Amygdala (tissue), 56 donors: ENCODE measurements around the gene CBL.
"Not testable (repeated sequence)": the region's sequence is repeated elsewhere in the genome, so short reads cannot be mapped to it uniquely, and the experiment has no call there.

Experiments used
- DNase-seq, 56 donors: peaks; one replicate each; lab custom pipeline; 2025; lab: John Stamatoyannopoulos, UW

The CBL gene

GRCh38 chr11:119181677-119182412 lies 24.3 kb upstream of the CBL start:
- DNase-seq: no peak

GRCh38 chr11:119184399-119184798 lies 21.7 kb upstream of the CBL start:
- not testable (repeated sequence) for DNase-seq

DNA sequence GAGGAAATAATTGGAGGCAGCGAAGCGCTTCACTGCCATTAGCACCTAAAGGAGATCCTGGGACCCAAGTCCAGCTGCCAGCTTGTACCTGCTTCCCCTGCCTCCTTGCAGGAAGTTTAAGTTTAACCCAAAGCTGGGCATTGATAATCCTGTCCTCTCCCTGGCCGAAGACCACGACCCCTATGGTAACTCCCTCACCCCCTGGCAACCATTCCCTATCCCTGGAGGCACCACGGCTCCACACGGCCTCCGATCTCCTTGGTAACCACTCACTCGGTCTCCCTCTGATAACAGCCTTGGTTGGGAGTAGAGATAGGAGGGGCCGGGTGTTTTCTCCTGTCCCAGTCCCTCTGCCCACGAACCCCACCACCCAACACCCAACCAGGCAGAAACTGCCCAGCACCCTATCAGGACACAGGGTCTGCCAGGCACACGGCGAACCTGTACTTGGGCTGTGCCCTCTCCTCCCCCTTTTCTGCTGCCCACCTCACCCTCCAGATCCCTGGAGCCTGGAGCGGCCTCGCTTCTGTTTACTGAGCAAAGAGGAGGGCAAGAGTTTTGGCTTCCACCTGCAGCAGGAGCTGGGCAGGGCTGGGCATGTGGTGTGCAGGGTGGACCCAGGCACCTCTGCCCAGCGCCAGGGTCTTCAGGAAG lies 20.0 kb upstream of the CBL start:
- no peak for DNase-seq

DNA sequence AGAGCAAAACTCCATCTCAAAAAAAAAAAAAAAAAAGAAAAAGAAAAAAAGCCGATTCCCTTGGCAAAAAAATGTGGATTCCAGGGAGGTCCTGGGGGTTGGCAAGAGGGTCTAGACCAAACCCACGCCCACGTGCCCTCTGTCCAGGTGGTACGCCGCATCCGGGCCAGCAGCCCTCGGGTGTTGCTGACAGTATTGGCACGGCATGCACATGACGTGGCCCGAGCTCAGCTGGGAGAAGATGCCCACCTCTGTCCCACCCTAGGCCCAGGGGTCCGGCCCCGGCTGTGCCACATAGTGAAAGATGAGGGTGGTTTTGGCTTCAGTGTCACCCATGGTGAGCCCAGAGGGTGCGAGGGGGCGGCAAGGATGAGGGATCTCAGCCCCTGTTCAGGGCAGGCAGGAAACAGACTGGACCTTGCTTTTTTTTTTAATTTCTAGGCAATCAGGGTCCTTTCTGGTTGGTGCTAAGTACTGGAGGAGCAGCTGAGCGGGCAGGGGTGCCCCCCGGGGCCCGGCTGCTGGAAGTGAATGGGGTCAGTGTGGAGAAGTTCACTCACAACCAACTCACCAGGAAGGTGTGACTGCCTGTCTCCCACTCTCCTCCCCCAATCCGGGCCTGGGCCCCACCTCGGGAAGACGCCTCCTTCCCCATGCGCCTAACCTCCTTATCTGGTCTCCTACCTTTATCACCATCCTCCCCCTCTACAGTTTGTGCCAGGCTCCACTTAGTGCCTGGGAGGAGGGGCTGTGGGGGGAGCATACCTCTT lies 18.8 kb upstream of the CBL start:
- no peak for DNase-seq

- no peak for DNase-seq
These were observed 18.1 kb upstream of the CBL start for GRCh38 chr11:119188067-119188466.

DNA sequence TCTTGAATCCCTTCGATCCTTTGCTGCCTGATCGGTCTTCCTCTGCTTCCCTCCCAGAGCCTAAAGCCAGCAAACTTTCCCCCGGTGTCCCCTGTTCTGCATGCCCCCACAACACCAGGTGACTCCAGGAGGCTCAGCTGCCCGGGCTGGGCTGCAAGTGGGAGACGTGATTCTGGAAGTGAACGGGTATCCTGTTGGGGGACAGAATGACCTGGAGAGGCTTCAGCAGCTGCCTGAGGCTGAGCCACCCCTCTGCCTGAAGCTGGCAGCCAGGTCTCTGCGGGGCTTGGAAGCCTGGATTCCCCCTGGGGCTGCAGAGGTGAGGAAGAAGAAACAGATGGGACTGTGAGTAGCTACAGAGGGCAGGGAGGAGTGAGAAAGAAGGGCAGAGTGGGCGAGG lies 17.3 kb upstream of the CBL start:
- DNase-seq: no peak

- no peak for DNase-seq
These were observed 16.7 kb upstream of the CBL start for GRCh38 chr11:119189393-119189792.

DNA sequence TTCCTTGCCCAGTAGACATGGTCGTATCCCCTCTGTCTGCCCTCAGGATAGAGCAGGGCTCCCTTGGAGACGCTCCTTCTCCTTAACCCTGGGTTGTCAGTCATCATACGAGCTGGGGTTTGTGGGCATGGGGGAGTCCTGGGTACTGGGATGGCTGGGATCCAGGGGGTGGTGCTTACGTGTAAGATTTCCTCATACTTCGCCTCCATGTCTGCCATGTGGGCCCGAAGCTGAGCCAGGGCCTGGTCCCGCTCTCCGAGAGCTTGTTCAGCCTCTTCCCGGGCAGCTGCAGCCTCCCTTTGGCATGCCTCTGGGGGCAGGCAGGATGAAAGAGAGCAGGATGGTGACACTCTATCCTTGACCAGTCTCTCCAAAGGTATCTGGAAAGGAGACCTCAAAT lies 15.6 kb upstream of the CBL start:
- no peak for DNase-seq

GRCh38 chr11:119191265-119191664 lies 14.9 kb upstream of the CBL start:
- not testable (repeated sequence) for DNase-seq

DNA sequence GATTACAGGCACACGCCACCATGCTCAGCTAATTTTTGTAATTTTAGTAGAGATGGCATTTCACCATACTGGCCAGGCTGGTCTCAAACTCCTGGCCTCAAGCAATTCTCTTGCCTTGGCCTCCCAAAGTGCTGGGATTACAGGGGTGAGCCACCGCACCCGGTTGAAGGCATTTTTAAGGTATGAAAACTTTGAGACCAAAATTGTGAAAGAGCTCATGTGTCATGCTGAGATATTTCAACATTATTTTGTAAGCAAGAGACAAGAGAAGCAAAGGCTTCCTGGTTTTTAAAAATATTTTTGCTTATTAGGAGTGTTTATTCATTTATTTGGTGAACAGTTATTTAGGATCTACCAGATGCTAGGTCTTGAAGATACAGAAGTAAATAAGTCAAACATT lies 14.0 kb upstream of the CBL start:
- no peak for DNase-seq

GRCh38 chr11:119193001-119193400 lies 13.1 kb upstream of the CBL start:
- no peak for DNase-seq

- no peak for DNase-seq
These were observed 12.5 kb upstream of the CBL start for GRCh38 chr11:119193626-119194025.

DNA sequence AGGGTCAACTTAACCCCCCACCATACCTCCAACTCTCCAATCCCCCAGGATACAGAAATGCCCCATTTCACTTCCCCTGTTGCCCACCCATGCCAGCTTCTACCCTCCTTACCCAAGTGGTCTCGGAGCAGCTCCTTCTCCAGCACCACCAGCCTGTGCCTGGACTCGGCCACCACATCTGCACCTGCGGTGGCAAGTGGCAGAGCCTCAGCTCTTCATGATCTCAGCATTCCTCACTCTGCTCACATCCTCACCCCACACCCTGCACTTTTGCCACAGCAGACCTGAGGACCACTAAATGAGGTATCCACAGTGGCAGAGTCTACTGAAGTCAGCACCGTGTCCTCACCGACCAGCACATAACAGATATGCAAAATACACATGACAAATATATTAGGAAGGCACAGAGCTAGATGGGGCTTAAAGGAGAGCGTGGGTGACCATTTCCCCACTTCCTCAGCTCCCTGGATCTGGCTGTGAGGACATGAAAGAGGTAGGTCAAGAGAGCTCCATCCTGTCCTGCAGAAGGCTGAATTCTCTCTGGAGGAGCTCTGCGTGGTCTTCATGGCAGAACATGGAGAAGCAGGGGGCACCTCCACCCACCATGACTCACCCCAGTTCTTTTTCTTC lies 11.2 kb upstream of the CBL start:
- no peak for DNase-seq

DNA sequence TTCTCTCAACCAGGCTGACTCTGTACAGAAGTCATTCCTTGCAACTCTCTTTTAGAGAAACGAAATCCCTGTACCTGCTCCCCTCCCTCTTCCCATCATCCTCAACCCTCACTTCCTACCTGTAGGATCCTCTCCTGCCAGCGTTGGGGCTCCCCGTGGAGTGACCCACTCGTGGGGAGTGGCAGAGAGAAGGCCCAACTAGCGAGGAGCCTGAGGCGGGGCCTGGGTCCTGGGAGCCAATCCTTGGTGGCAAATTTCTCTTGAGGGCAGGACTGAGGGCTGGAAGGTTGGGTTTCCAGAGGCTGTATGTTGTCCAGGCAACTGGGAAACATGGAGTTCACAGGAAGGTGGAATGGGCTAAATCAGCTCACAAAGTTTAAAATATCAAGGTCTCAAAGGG lies 10.5 kb upstream of the CBL start:
- no peak for DNase-seq

DNA sequence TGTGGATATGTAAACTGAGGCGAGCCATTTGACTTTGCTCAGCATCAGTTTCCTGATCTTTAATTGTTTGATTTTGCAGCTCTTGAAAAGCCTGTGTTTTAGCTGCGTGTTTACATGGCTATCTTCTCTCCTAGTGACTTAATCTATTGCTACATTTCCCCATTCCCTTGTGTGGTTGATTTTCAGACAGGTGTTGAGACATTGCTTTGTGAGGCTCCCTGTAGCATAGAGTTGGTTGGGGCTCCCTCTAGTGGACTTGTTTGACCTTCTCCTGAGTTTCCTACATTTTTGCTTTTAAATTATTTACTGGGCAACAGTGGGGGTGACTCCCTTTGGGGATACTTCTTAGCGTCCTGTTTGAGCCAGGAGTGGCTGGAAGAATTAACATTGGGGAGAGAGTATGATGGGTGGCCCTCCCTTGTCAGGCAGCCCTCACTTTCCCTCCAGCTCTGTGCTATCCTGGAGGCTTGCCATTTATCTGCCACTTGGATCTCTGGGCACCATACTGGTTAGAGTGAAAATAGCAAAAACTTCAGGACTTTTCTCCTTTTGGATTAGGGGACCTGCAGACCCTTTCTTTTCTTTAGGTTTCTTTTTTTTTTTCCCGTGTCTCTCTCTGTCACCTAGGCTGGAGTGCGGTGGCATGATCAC lies 9.2 kb upstream of the CBL start:
- DNase-seq: peak in 30 of 56 donors; percentile 4 to 77 (median 20)

DNA sequence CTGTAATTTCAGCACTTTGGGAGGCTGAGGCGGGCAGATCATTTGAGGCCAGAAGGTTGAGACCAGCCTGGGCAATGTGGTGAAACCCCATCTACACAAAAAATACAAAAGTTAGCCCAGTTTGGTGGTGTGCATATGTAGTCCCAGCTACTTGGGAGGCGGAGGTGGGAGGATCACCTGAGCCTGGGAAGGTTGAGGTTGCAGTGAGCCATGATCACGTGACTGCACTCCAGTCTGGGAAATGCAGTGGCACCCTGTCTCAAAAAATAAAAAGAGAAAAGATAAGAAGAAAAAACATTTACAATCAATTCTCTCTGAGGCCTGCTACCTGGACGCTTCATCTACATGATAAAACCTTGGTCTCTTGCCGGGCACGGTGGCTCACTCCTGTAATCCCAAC lies 7.2 kb upstream of the CBL start:
- DNase-seq: no peak

DNA sequence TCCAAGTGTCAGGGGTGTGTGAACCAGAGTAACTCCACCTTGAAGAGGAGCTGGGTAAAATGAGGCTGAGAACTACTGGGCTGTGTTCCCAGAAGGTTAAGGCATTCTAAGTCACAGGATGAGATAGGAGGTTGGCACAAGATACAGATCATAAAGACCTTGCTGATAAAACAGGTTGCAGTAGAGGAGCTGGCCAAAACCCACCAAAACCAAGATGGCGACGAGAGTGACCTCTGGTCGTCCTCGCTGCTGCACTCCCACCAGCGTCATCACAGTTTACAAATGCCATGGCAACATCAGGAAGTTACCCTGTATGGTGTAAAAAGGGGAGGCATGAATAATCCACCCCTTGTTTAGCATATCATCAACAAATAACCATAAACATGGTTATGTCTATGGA lies 4.9 kb upstream of the CBL start:
- DNase-seq: not testable (repeated sequence)

DNA sequence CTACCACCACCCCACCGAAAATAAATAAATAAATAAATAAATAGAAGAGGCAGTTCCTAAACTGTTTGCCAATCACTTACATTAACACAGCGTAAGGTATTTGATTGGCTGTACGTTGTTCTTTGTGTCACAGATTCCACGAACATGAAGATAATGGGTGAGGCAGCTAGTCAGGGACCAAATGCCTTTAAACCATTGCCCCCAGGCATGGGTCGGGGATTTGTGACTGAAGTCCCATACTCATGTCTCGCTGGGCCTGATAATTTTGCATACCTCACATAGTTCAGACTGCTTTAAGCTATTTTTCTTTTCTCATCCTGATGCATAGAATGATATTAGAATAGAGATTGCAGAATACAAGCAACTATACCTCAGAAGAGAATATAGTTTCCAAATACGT lies 3.6 kb upstream of the CBL start:
- no peak for DNase-seq

DNA sequence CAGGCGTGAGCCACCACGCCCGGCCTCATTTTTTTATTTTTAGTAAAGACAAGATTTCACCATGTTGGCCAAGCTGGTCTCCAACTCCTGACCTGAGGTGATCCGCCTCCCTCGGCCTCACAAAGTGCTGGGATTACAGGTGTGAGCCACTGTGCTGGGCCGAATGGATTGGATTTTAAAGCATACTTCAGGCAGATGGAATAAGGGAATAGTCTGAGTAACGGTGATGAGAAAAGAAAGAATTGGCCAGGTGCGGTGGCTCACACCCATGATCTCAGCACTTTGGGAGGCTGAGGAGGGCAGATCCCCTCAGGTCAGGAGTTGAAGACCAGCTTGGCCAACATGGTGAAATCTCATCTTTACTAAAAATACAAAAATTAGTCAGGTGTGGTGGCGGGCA lies 2.1 kb upstream of the CBL start:
- DNase-seq: no peak

DNA sequence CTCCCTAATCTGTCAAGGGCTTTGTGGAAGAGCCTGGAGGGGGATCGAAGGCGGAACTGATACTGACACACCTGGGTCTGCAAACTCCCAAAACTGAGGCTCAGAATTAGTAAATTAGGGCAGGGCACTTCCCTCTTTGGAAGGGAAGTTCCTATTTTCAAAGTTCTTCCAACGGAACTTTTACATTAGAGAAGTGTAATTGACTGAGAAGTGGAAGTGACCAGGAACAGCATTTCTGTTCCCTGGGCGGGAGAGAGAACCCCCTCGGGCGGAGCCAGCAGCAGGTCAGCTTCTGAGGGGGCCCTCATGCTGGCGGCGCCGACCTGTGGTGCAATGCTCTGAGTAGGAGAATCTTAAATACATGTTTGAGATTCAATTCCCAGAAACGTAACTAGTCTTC lies 1.1 kb upstream of the CBL start:
- peak in 4 of 56 donors; percentile 5 to 25 (median 10) for DNase-seq
